Endothelial cell (in vitro differentiated cells): ENCODE results near the gene KRTAP5-7. TPM values are rescaled to one million over a fixed set of nuclear protein-coding genes. Genes with fewer than 3 reads are reported as not detected.

Experiments
- DNase-seq: peaks from one replicate; pipeline ENCODE4 v3.0.0; 2021; ENCODE audit warnings: low spot score
- H3K27ac Mint-ChIP-seq: one replicate; pipeline ENCODE4 v1.8.0; 2021; ENCODE audit warnings: mixed read lengths, inconsistent platforms; ENCODE audit not compliant: unreplicated experiment
- H3K27me3 Mint-ChIP-seq: one replicate; pipeline ENCODE4 v1.8.0; 2021; ENCODE audit warnings: mild to moderate bottlenecking, moderate library complexity, mixed read lengths, inconsistent platforms; ENCODE audit not compliant: unreplicated experiment
- H3K36me3 Mint-ChIP-seq: one replicate; pipeline ENCODE4 v1.8.0; 2021; ENCODE audit warnings: mild to moderate bottlenecking, low read depth, mixed read lengths, inconsistent platforms; ENCODE audit not compliant: unreplicated experiment
- H3K4me1 Mint-ChIP-seq: one replicate; pipeline ENCODE4 v1.8.0; 2021; ENCODE audit warnings: mild to moderate bottlenecking, mixed read lengths, inconsistent platforms; ENCODE audit not compliant: unreplicated experiment
- H3K4me3 Mint-ChIP-seq: one replicate; pipeline ENCODE4 v1.8.0; 2021; ENCODE audit warnings: mild to moderate bottlenecking, mixed read lengths, inconsistent platforms; ENCODE audit not compliant: unreplicated experiment
- H3K9me3 Mint-ChIP-seq: one replicate; pipeline ENCODE4 v1.8.0; 2021; ENCODE audit warnings: mixed read lengths, inconsistent platforms; ENCODE audit not compliant: unreplicated experiment
- CTCF ChIP-seq: fragments of 200-600 bp; sonication (generic); IDR thresholded peaks from one replicate; pipeline ENCODE4 v1.5.0; 2021; ENCODE audit warnings: antibody characterized with exemption; ENCODE audit not compliant: unreplicated experiment
- total RNA-seq: library from RNA; stranded (reverse); fragmentation: NEBNext Ultra II Directional; extraction: Animal tissue kit (Norgen Biotek cat#: 25700); gene quantifications from one replicate; pipeline ENCODE4 v1.2.1, GENCODE V29; 2021; ENCODE audit not compliant: unreplicated experiment

KRTAP5-7 gene
- total RNA-seq, 1 donor from 2014 or later: not detected

GRCh38 chr11:71490731-71491390, 36.2 kb upstream of the KRTAP5-7 start:
- no peak for DNase-seq
- no peak for TF ChIP-seq CTCF
- Mint-ChIP-seq H3K36me3 (peaks cover 54% of the 10 kb centered on the region), H3K4me1 (peaks cover 20% of the 10 kb centered on the region), H3K9me3 (no peaks in the 10 kb centered on the region), H3K27me3 (peaks cover 3% of the 10 kb centered on the region), H3K4me3 (peak overlapping the region; percentile 35), H3K27ac (no peak overlapping the region)

- Mint-ChIP-seq H3K4me1 (peaks cover 20% of the 10 kb centered on the region), H3K9me3 (no peaks in the 10 kb centered on the region), H3K36me3 (peaks cover 49% of the 10 kb centered on the region), H3K27ac (peak overlapping the region; percentile 28), H3K27me3 (peaks cover 3% of the 10 kb centered on the region), H3K4me3 (no peak overlapping the region)
- no peak for TF ChIP-seq CTCF
- DNase-seq: no peak
Observed at GRCh38 chr11:71491531-71491930, 35.5 kb upstream of the KRTAP5-7 start.

DNA sequence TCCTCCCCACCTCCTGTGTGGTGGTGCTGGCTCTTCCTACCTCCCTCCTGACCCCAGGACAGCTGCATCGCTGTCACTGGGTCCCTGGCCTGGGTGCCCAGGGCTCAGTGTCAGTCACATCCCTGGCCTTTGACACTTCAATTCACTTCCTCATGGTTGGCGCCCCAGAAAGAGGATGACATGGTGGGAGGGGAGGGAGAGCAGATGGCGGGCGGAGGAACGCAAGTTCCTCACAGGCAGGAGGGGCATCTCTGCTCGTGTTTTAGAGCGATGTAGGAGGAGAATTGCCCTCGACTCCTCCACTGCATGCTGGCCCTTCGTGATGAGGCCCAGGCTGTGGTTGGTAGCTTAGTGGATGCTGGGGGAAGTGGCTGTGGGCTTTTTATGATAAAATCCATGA, 35.1 kb upstream of the KRTAP5-7 start:
- Mint-ChIP-seq H3K4me1 (peaks cover 20% of the 10 kb centered on the region), H3K27me3 (peaks cover 3% of the 10 kb centered on the region), H3K36me3 (peaks cover 51% of the 10 kb centered on the region), H3K27ac (peak overlapping the region; percentile 28), H3K9me3 (no peaks in the 10 kb centered on the region), H3K4me3 (no peak overlapping the region)
- no peak for DNase-seq
- TF ChIP-seq CTCF: no peak

- TF ChIP-seq CTCF: no peak
- H3K4me3 Mint-ChIP-seq: peak overlapping the region; percentile 1
- peaks cover 40% of the 10 kb centered on the region for H3K36me3 Mint-ChIP-seq
- H3K4me1 Mint-ChIP-seq: no peaks in the 10 kb centered on the region
- no peak overlapping the region for H3K27ac Mint-ChIP-seq
- DNase-seq: no peak
- no peaks in the 10 kb centered on the region for H3K9me3 Mint-ChIP-seq
- peaks cover 6% of the 10 kb centered on the region for H3K27me3 Mint-ChIP-seq
Observed at GRCh38 chr11:71495286-71496230, 31.5 kb upstream of the KRTAP5-7 start.

- TF ChIP-seq CTCF: no peak
- Mint-ChIP-seq H3K36me3 (peaks cover 36% of the 10 kb centered on the region), H3K27ac (no peak overlapping the region), H3K4me3 (peak overlapping the region; percentile 77), H3K9me3 (no peaks in the 10 kb centered on the region), H3K27me3 (peaks cover 5% of the 10 kb centered on the region), H3K4me1 (no peaks in the 10 kb centered on the region)
- no peak for DNase-seq
Observed at GRCh38 chr11:71496421-71496820, 30.6 kb upstream of the KRTAP5-7 start.
